Prostate gland (tissue), 2 donors: Measurements from ENCODE around the gene APBA1.

Experiments used
- POLR2A ChIP-seq: fragments of 450-650 bp; IDR thresholded peaks from one replicate; pipeline ENCODE4 v1.6.1; 2016; ENCODE audit warnings: antibody characterized with exemption, mild to moderate bottlenecking
- POLR2AphosphoS5 ChIP-seq: sonication (generic); formaldehyde crosslinking; IDR thresholded peaks from one replicate; pipeline ENCODE4 v1.6.1; 2017; ENCODE audit warnings: antibody characterized with exemption
- TF ChIP-seq, protein P1 (sequence below), 4 experiments: fragments of 200-600 bp in 2 of 4; fragments of 450-650 bp in 2 of 4; sonication (generic) in 2 of 4; IDR thresholded peaks; 1 replicate in 3 of 4; 2 replicates in 1 of 4; pipeline ENCODE4 v1.5.1; 2016 to 2019; ENCODE audit warnings: antibody characterized with exemption in 4 of 4, mild to moderate bottlenecking in 2 of 4, moderate library complexity in 2 of 4

DNA sequence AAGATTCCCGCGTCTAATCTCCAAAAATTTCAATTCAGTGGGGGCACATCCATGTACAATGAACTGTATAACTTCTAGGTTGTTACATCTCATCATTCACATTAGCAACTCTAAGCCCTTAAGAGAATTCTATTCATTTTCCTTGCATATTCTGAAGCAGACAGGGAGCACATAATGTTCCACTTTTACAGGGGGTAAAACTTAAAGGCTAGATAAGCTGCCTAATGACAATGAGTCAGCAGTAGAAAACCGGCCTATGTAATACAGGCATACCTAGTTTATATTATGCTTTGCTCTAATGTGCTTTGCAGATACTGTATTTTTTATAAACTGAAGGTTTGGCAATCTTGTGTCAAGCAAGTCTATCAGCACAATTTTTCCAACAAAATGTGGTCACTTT lies 47.2 kb upstream of the APBA1 start:
- no peak for TF ChIP-seq POLR2A
- TF ChIP-seq, protein P1, sequence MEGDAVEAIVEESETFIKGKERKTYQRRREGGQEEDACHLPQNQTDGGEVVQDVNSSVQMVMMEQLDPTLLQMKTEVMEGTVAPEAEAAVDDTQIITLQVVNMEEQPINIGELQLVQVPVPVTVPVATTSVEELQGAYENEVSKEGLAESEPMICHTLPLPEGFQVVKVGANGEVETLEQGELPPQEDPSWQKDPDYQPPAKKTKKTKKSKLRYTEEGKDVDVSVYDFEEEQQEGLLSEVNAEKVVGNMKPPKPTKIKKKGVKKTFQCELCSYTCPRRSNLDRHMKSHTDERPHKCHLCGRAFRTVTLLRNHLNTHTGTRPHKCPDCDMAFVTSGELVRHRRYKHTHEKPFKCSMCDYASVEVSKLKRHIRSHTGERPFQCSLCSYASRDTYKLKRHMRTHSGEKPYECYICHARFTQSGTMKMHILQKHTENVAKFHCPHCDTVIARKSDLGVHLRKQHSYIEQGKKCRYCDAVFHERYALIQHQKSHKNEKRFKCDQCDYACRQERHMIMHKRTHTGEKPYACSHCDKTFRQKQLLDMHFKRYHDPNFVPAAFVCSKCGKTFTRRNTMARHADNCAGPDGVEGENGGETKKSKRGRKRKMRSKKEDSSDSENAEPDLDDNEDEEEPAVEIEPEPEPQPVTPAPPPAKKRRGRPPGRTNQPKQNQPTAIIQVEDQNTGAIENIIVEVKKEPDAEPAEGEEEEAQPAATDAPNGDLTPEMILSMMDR (IDR thresholded peaks at IDR 0.05), result no peak
- TF ChIP-seq POLR2AphosphoS5, result no peak
